ENCODE measurements around the gene NINL. TPM values are rescaled to one million over a fixed set of nuclear protein-coding genes. Genes with fewer than 3 reads are reported as not detected.

Gene NINL
- total and polyA plus RNA-seq, 2 of the 8 experiments (the other 6 are each of a cell fraction or from before 2014, with no cell fraction given) = 15.3 to 30.0 TPM

DNA sequence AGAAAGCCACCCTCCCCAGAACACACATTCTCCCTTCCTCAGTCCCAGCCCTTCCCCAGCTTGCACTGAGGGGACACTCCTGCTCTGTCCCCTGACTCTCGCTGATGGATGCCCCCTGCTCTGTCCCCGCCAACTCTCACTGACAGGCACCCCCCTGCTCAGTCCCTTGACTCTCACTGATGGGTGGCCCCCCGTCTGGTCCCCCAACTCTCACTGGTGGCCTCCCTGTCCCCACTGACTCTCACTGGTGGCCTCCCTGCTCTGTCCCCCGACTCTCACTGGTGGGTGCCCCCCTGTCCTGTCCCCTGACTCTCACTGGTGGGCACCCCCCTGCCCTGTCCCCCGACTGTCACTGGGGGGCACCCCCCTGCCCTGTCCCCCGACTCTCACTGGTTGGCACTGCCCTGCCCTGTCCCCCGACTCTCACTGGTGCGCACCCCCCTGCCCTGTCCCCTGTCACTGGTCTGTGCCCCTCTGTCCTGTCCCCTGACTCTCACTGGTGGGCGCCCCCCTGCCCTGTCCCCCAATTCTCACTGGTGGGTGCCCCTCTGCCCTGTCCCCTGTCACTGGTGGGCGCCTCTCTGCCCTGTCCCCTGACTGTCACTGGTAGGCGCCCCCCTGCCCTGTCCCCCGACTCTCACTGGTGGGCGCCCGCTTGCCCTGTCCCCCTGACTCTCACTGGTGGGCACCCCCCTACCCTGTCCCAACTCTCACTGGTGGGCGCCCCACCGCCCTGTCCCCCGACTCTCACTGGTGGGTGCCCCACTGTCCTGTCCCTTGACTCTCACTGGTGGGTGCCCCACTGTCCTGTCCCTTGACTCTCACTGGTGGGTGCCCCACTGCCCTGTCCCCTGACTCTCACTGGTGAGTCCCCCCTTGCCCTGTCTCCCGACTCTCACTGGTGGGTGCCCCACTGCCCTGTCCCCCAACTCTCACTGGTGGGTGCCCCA, 116.9 kb downstream of the NINL start:
- Histone ChIP-seq H2BK20ac (ENCODE audit: low read length) (no peak overlapping the region), H2BK5ac (ENCODE audit: low read depth, low read length) (no peak overlapping the region), H3K79me2 (ENCODE audit: control insufficient read depth in 1 of 2, insufficient read depth in 2 of 2, low read length in 2 of 2) (no peaks in the 10 kb centered on the region), H2AFZ (ENCODE audit: low read length) (no peak overlapping the region), H3K18ac (ENCODE audit: extremely low read depth, low read length) (no peak overlapping the region), H3K4ac (replicated peaks; ENCODE audit: insufficient read length, low read depth, low read length) (no peak overlapping the region), H3K79me1 (ENCODE audit: low read depth, low read length) (no peaks in the 10 kb centered on the region), H3K23ac (ENCODE audit: insufficient read length) (no peak overlapping the region), H3K23me2 (ENCODE audit: low read depth, low read length) (no peaks in the 10 kb centered on the region), H3K36me3 (ENCODE audit: control insufficient read depth in 2 of 4, insufficient read depth in 4 of 4, low read length in 3 of 4) (peaks cover 0 to 22% (median 10%) of the 10 kb centered on the region in 4 experiments; a peak in 4 of 8 replicates), H3K14ac (ENCODE audit: insufficient read length) (no peak overlapping the region), H4K8ac (ENCODE audit: extremely low read depth, insufficient read depth, low read length) (no peak overlapping the region), H2BK15ac (ENCODE audit: low read length) (no peak overlapping the region), H4K20me1 (replicated peaks in 1 of 2; ENCODE audit: control insufficient read depth in 1 of 2, insufficient read depth in 2 of 2, low read length in 2 of 2) (peaks cover 0 to 3% of the 10 kb centered on the region in 2 experiments), H3K4me3 (ENCODE audit: extremely low read depth in 1 of 4, insufficient read depth in 2 of 4, low read depth in 3 of 4, low read length in 4 of 4) (no peak overlapping the region), H3K27me3 (replicated peaks in 1 of 4; ENCODE audit: control insufficient read depth in 3 of 4, extremely low read depth in 1 of 4, insufficient read depth in 3 of 4, low read length in 3 of 4) (no peaks in the 10 kb centered on the region), H2AK5ac (ENCODE audit: low read depth, low read length) (no peak overlapping the region), H2BK120ac (replicated peaks; ENCODE audit: low read depth, low read length) (no peak overlapping the region), H3K4me2 (ENCODE audit: insufficient read depth in 1 of 2, low read depth in 2 of 2, low read length in 2 of 2) (no peak overlapping the region), H2BK12ac (ENCODE audit: low read depth, low read length) (no peak overlapping the region), H3K9me3 (ENCODE audit: insufficient read depth in 2 of 2, low read depth in 1 of 2, low read length in 1 of 2) (no peaks in the 10 kb centered on the region), H4K5ac (ENCODE audit: insufficient read length, low read depth, low read length) (no peak overlapping the region), H3K4me1 (replicated peaks in 1 of 4; ENCODE audit: control insufficient read depth in 3 of 4, insufficient read depth in 4 of 4, low read length in 3 of 4) (no peaks in the 10 kb centered on the region; a peak in 2 of 7 replicates), H4K91ac (replicated peaks; ENCODE audit: insufficient read length, low read length) (no peak overlapping the region), H3K56ac (replicated peaks; ENCODE audit: insufficient read length, low read depth, low read length) (no peak overlapping the region), H3K27ac (ENCODE audit: low read depth, low read length) (no peak overlapping the region), H3K9ac (replicated peaks in 1 of 4; ENCODE audit: extremely low read depth in 1 of 4, low read depth in 3 of 4, low read length in 3 of 4) (no peak overlapping the region)
- no peak for DNase-seq (ENCODE audit: low read depth in 1 of 2, low spot score in 2 of 2)
- no peak for FAIRE-seq
- CTCF ChIA-PET (ENCODE audit: partially characterized antibody) = interaction anchor here (0.6 to 2.6 kb wide), 3 partner anchors 12 to 151 kb away, joined by 3 to 25 read pairs (median 5); no protein-coding TSS in a partner anchor
- POLR2A ChIA-PET (ENCODE audit: partially characterized antibody) = interaction anchor here (0.6 kb wide), 1 partner anchor 26 kb away, joined by 3 read pairs; no protein-coding TSS in a partner anchor
- 97% methylated on average over 5 of the region's 18 CpGs; no CpG with 5 or more reads in 1 of the 2 experiments for WGBS, 2 experiments (ENCODE audit: extremely low coverage in 1 of 2, insufficient coverage in 1 of 2, insufficient read length in 1 of 2, insufficient replicate concordance in 2 of 2, low coverage in 1 of 2, low lambda C conversion rate in 2 of 2, missing lambda C conversion rate in 1 of 2)
- TF ChIP-seq BACH1 (IDR thresholded peaks at IDR 0.05; ENCODE audit: low read length) (no peak), YY1 (IDR thresholded peaks at IDR 0.05; ENCODE audit: low read depth, low read length) (no peak), CHD1 (IDR thresholded peaks at IDR 0.05; ENCODE audit: low read depth, low read length) (no peak), GTF2F1 (IDR thresholded peaks at IDR 0.05; ENCODE audit: borderline replicate concordance, low read depth, low read length) (no peak)
- TF ChIP-seq, protein P1, sequence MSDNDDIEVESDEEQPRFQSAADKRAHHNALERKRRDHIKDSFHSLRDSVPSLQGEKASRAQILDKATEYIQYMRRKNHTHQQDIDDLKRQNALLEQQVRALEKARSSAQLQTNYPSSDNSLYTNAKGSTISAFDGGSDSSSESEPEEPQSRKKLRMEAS (IDR thresholded peaks at IDR 0.05) = no peak
